IPS-18a (cell line): ENCODE results near the gene ANKRD28.
"Not testable (repeated sequence)": the region's sequence is repeated elsewhere in the genome, so short reads cannot be mapped to it uniquely, and the experiment has no call there.

Experiments used
- H3K27ac ChIP-seq: one replicate; pipeline ENCODE4 v1.5.1; 2013; ENCODE audit warnings: low read length
- H3K27me3 ChIP-seq: one replicate; pipeline ENCODE4 v1.6.1; 2013; ENCODE audit warnings: mild to moderate bottlenecking, low read length; ENCODE audit not compliant: control insufficient read depth, insufficient read depth
- H3K36me3 ChIP-seq: one replicate; pipeline ENCODE4 v1.6.1; 2013; ENCODE audit warnings: low read depth, low read length; ENCODE audit not compliant: control insufficient read depth
- H3K4me1 ChIP-seq: one replicate; pipeline ENCODE4 v1.6.1; 2013; ENCODE audit warnings: low read depth, low read length; ENCODE audit not compliant: control insufficient read depth
- H3K4me3 ChIP-seq: one replicate; pipeline ENCODE4 v1.5.1; 2013; ENCODE audit warnings: low read length
- H3K9ac ChIP-seq: one replicate; pipeline ENCODE4 v1.6.1; 2013; ENCODE audit warnings: mild to moderate bottlenecking, low read length, moderate library complexity
- H3K9me3 ChIP-seq: one replicate; pipeline ENCODE4 v1.6.1; 2013; ENCODE audit warnings: low read depth, low read length; ENCODE audit not compliant: control insufficient read depth

The ANKRD28 gene

DNA sequence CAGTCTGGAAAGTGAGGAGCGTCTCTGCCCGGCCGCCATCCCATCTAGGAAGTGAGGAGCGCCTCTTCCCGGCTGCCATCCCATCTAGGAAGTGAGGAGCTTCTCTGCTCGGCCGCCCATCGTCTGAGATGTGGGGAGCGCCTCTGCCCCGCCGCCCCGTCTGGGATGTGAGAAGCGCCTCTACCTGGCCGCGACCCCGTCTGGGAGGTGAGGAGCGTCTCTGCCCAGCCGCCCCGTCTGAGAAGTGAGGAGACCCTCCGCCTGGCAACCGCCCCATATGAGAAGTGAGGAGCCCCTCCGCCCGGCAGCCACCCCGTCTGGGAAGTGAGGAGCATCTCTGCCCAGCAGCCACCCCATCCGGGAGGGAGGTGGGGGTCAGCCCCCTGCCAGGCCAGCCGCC lies 55.5 kb downstream of the ANKRD28 start:
- H3K4me1 ChIP-seq, H3K9ac ChIP-seq, H3K27ac ChIP-seq, H3K4me3 ChIP-seq, H3K27me3 ChIP-seq, H3K36me3 ChIP-seq: not testable (repeated sequence)
- peaks cover 10% of the 10 kb centered on the region for H3K9me3 ChIP-seq

DNA sequence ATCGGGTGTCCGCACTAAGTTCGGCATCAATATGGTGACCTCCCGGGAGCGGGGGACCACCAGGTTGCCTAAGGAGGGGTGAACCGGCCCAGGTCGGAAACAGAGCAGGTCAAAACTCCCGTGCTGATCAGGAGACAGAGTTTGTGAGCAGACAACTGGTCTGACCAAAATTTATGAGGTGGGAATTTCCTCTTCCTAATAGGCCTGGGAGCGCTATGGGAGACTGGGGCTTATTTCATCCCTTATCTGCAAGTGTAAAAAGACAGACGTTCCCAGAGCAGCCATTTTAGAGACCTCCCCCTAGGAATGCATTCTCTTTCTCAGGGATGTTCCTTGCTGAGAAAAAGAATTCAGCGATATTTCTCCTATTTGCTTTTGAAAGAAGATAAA lies 59.2 kb downstream of the ANKRD28 start:
- not testable (repeated sequence) for H3K27me3 ChIP-seq, H3K36me3 ChIP-seq, H3K9ac ChIP-seq, H3K27ac ChIP-seq, H3K4me3 ChIP-seq, H3K4me1 ChIP-seq
- H3K9me3 ChIP-seq = peaks cover 10% of the 10 kb centered on the region

DNA sequence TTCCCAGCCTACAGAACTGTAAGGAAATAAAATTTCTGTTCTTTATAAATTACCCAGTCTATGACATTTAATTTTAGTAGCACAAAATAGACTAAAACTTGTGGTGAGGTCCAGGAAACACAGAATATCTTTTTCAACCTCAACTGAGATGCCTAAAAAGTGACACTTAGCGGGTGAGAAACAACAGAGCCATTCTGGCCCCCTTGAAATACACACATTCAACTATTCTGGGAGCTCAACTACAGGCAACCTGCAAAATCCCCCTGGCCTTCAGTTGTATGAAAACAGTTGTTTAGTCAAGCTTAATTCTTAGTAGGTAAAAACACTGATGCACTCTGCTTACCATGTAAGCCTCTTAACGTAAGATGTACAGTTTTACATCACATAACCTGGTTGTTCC lies 66.8 kb downstream of the ANKRD28 start:
- no peak overlapping the region for H3K9ac ChIP-seq
- H3K4me1 ChIP-seq = no peaks in the 10 kb centered on the region
- peaks cover 12% of the 10 kb centered on the region for H3K36me3 ChIP-seq
- H3K9me3 ChIP-seq = no peaks in the 10 kb centered on the region
- H3K4me3 ChIP-seq = no peak overlapping the region
- no peaks in the 10 kb centered on the region for H3K27me3 ChIP-seq
- H3K27ac ChIP-seq = no peak overlapping the region

DNA sequence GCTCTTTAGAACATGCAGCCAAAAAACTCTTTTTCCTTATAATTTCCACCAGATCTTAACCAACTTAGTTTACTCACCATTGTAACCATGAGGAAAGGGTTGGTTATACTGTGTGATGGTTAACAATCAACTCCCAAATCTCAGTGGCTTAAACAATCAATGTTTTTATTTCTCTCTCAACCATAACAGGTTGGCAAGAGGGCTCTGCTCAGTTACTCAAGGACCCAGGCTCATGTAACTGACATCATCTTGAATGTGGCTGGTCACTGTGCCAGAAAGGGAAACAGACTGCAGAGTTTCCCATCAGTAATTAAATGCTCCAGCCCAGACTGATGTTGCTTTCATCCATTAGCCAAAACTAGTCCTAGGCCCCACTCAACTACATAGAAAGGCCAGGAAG lies 69.0 kb downstream of the ANKRD28 start:
- H3K27ac ChIP-seq = no peak overlapping the region
- no peaks in the 10 kb centered on the region for H3K9me3 ChIP-seq
- H3K4me3 ChIP-seq = no peak overlapping the region
- H3K4me1 ChIP-seq = no peaks in the 10 kb centered on the region
- H3K9ac ChIP-seq = no peak overlapping the region
- H3K27me3 ChIP-seq = no peaks in the 10 kb centered on the region
- H3K36me3 ChIP-seq = peaks cover 17% of the 10 kb centered on the region

DNA sequence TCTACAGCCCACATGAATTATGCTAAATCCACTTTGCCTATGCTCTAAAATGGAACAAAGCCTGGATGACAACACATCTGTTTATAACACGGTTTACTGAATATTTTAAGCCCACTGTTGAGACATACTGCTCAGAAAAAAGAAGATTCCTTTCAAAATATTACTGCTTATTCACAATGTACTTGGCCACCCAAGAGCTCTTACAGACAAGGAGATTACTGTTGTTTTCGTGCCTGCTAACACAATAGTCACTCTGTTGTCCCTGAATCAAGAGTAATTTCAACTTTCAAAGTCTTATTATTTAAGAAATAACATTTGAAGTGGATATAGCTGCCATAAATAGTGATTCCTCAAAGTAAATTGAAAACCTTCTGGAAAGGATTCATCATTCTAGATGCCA lies 70.9 kb downstream of the ANKRD28 start:
- no peaks in the 10 kb centered on the region for H3K9me3 ChIP-seq
- no peak overlapping the region for H3K9ac ChIP-seq
- H3K4me3 ChIP-seq = no peak overlapping the region
- peaks cover 33% of the 10 kb centered on the region for H3K36me3 ChIP-seq
- no peaks in the 10 kb centered on the region for H3K4me1 ChIP-seq
- no peak overlapping the region for H3K27ac ChIP-seq
- no peaks in the 10 kb centered on the region for H3K27me3 ChIP-seq

DNA sequence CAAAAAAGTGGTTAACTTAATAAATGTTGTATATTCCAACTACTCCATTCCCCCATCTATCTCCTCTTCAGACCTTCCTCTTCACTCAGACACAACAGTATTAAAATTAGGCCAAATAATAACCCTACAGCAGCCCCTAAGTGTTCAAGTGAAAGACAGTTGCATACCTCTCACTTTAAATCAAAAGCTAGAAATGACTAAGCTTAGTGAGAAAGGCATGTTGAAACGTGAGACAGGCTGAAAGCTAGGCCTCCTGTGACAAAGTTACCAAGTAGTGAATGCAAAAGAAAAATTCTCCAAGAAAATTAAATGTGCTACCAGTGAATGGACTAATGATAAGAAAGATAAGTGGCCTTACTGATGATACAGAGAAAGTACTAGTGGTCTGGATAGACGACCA lies 71.7 kb downstream of the ANKRD28 start:
- no peak overlapping the region for H3K9ac ChIP-seq
- H3K4me1 ChIP-seq = no peaks in the 10 kb centered on the region
- no peaks in the 10 kb centered on the region for H3K27me3 ChIP-seq
- no peaks in the 10 kb centered on the region for H3K9me3 ChIP-seq
- no peak overlapping the region for H3K4me3 ChIP-seq
- H3K36me3 ChIP-seq = peaks cover 34% of the 10 kb centered on the region
- no peak overlapping the region for H3K27ac ChIP-seq

DNA sequence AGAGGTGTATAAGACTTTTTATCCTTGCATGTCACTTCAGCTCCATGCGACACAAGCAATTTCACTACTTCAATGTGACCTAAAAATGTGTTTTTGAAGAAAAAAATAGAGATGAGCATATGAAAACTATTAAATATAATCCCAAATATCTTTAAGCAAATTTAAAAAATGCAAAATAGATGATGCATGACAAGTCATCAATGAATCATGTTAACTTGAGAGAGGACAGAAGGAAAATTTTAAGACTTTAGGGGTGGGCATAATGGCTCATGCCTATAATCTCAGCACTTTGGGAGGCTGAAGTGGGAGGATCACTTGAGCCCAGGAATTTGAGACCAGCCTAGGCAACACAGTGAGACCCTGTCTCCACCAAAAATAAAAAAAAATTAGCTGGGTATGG lies 73.3 kb downstream of the ANKRD28 start:
- H3K9ac ChIP-seq = no peak overlapping the region
- H3K4me3 ChIP-seq = no peak overlapping the region
- peaks cover 38% of the 10 kb centered on the region for H3K36me3 ChIP-seq
- H3K4me1 ChIP-seq = no peaks in the 10 kb centered on the region
- H3K9me3 ChIP-seq = no peaks in the 10 kb centered on the region
- no peak overlapping the region for H3K27ac ChIP-seq
- no peaks in the 10 kb centered on the region for H3K27me3 ChIP-seq

DNA sequence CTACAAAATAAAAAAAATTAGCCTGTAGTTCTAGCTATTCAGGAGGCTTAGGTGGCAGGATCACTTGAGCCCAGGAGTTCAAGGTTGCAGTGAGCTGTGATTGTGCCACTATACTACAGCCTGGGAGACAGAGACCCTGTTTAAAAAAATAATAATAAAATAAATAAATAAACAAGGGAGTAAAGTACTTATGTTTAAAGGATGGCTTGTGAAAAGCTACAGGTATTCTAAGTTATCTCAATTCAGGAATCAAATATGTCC lies 74.2 kb downstream of the ANKRD28 start:
- H3K4me3 ChIP-seq = no peak overlapping the region
- no peaks in the 10 kb centered on the region for H3K9me3 ChIP-seq
- H3K36me3 ChIP-seq = peaks cover 34% of the 10 kb centered on the region
- H3K27me3 ChIP-seq = no peaks in the 10 kb centered on the region
- H3K27ac ChIP-seq = no peak overlapping the region
- no peak overlapping the region for H3K9ac ChIP-seq
- H3K4me1 ChIP-seq = no peaks in the 10 kb centered on the region

DNA sequence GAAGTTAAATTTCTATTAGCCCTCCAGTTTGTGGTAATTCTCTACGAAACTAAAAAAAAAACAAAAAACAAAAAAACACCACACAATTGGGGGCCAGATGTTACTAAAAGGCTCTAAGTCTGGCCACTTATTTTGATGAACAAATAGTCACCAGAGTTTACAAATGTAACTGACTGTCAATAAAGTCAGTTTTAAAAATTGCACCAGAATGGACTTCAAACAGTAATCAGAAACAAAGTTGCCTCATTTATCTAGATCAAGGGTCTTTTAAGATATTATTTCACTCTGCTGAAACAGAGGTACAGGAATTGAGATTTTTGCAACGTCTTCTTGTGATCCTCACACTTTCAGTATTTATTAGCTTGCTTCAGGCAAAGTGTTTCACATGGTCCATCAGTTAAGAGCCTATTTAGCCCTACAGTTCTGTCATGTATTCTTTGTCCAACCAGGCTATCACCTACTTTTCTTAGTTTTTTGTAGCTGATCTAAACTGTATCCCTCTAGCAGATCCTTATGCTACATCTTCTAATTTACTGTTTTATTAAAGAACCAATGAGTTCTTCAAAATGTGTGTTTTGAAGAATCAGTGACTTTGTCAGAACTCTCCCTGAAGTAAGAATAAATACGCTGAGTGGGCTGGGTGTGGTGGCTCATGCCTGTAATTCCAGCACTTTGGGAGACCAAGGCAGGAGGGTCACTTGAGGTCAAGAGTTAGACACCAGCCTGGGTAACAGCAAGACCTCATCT lies 74.7 kb downstream of the ANKRD28 start:
- H3K27ac ChIP-seq = no peak overlapping the region
- peaks cover 32% of the 10 kb centered on the region for H3K36me3 ChIP-seq
- no peaks in the 10 kb centered on the region for H3K9me3 ChIP-seq
- H3K4me1 ChIP-seq = no peaks in the 10 kb centered on the region
- no peak overlapping the region for H3K9ac ChIP-seq
- H3K4me3 ChIP-seq = no peak overlapping the region
- H3K27me3 ChIP-seq = no peaks in the 10 kb centered on the region

DNA sequence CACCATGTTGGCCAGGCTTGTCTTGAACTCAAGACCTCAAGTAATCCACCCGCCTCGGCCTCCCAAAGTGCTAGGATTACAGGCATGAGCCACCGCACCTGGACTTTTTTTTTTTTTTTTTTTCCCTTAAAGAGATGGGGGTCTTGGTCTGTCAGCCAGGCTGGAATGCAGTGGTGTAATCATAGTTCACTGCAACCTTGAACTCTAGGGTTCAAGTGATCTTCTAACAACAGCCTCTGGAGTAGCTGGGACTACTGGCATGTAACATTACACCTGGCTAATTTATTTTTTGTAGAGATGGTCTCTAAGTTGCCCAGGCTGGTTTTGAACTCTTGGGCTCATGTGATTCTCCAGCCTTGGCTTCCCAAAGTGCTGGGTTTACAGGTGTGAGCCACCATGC lies 81.6 kb downstream of the ANKRD28 start:
- no peak overlapping the region for H3K9ac ChIP-seq
- H3K36me3 ChIP-seq = peaks cover 11% of the 10 kb centered on the region
- H3K27me3 ChIP-seq = no peaks in the 10 kb centered on the region
- no peaks in the 10 kb centered on the region for H3K4me1 ChIP-seq
- no peak overlapping the region for H3K4me3 ChIP-seq
- no peaks in the 10 kb centered on the region for H3K9me3 ChIP-seq
- no peak overlapping the region for H3K27ac ChIP-seq

DNA sequence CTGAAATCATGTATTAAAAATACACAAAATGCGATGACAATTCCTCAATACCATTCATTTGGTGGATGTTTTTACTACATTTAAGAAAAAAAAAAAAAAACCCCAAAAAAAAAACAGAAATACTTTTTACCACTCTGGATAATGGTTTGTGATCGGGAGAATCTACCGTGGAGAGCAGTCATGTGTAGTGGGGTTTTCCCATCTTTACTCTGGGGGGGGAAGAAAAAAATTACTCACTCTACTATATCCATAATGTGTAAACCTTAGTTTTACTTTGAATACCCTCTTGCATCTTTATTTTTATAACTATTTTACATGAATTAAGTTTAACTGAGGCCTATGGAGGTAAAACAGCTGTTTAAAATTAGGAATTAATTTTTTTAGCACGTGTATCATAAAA lies 83.3 kb downstream of the ANKRD28 start:
- Histone ChIP-seq H3K27ac (no peak overlapping the region), H3K36me3 (peaks cover 2% of the 10 kb centered on the region), H3K9me3 (no peaks in the 10 kb centered on the region), H3K4me1 (no peaks in the 10 kb centered on the region), H3K27me3 (no peaks in the 10 kb centered on the region), H3K9ac (no peak overlapping the region), H3K4me3 (no peak overlapping the region)

DNA sequence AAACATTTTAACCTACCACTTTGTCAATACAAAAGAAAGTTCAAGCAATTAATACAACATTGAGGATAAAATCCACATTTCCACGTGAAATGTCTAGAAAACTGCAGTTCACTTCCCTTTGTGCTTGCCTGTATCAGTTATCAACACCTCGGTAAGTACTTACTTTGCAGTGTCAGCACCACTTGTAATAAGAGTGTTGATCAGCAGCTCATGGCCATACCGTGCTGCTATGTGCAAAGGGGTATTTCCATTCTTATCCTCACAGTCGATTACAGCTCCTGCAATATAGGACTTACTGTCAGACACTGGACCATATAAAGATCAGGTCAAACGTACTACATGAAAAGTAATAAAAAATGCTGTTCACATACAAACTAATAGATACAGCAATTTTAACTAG lies 84.4 kb downstream of the ANKRD28 start:
- H3K4me1 ChIP-seq = no peaks in the 10 kb centered on the region
- no peak overlapping the region for H3K9ac ChIP-seq
- H3K27ac ChIP-seq = no peak overlapping the region
- H3K36me3 ChIP-seq = peaks cover 7% of the 10 kb centered on the region
- H3K9me3 ChIP-seq = no peaks in the 10 kb centered on the region
- H3K4me3 ChIP-seq = no peak overlapping the region
- no peaks in the 10 kb centered on the region for H3K27me3 ChIP-seq
